NCI-H1436 (cell line): Measurements from ENCODE around the gene TTBK2.
A peak's percentile ranks its signal among the peaks of the same experiment; 100 is the strongest.

Source experiments
- DNase-seq: peaks from one replicate; lab custom pipeline; 2025; lab: John Stamatoyannopoulos, UW

The TTBK2 gene

GRCh38 chr15:42760759-42761158, 159.8 kb downstream of the TTBK2 start:
- DNase-seq = no peak

DNA sequence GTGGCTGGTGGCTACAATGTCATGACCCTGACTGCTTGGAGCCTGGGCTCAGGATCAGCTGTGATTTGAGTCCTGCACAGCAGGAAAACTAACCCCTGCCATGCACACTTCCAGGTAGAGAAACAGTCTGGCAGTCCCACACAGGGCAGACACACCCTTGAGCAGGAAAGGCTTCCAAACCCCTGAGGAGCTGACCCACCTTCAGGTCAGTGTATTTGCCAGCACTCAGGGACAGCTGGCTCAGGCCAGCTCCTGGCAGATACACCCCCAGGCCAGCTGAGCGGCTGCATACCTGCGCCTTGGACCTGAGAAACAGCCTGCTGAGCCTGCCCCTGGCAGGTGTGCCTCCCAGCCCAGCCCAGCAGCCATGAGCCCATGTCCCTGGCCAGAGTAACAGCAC, 161.5 kb downstream of the TTBK2 start:
- DNase-seq = no peak

GRCh38 chr15:42750306-42750705, 170.3 kb downstream of the TTBK2 start:
- DNase-seq = no peak

DNA sequence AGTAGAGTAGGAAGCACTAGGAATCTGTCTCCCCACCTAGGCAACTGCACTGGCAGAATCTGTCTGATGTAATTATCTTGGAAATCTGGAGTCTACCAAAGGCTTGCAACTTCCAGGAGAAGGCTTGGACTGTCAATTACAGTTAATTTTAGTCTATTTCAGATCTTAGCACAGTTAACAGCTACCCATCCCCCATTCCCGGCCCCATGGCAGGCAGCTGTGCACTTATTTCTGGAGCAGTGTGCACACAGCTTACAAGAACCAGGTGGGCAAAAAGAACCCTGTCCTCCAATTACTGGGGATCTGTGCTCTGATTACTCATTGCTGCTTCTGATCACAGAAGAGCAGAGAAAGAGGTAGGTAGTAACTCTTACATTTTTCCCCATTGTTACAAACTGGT, 171.3 kb downstream of the TTBK2 start:
- DNase-seq = no peak

DNA sequence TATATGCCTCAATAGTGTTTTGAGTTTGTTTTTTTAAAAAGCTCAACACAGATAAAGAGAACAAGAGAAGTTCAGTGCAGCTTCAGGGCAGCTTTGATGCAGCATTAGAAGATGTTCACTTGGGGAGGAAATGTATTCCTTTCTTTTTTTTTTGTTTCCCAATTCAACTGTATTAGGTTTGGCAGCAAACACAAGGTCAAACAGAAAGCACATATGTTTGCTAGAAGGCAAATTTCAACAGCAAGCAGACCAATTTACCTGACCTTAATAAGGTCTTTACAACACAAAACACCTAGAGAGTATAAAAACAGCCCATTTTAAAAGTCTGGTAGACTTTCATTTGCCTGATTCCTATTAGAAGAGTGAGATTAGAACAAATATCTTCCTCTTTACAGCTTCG, 176.4 kb downstream of the TTBK2 start:
- no peak for DNase-seq

DNA sequence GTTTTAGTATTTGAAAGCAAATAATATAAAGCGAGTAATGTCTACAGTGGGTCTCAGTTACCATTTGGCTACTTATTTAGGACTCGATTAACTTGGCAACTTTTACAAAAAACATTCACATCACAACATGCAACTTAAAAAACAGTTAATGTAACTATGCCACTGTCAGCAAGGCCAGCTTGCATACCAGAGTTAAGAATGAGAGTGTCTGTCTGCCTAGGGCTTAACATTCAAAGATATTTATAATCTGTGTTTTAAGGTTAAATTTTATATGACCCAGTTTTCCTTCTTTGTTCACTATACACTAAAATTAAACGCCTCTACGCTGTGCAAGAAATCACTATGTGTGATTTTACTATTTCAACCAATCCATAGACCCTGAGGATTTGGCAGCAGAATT, 178.4 kb downstream of the TTBK2 start:
- DNase-seq = no peak

- no peak for DNase-seq
Measured at GRCh38 chr15:42741710-42742109, 178.9 kb downstream of the TTBK2 start.

- peak; percentile 10 for DNase-seq
Measured at GRCh38 chr15:42737529-42738328, 182.8 kb downstream of the TTBK2 start.

GRCh38 chr15:42736793-42737528, 183.6 kb downstream of the TTBK2 start, which contains the start of gene CDAN1:
TSS of gene CDAN1 (minus strand) at chr15:42737128. CDS start at chr15:42737102, 26 bp downstream.
- DNase-seq = peak; percentile 82

- no peak for DNase-seq
Measured at GRCh38 chr15:42736178-42736792, 184.3 kb downstream of the TTBK2 start.

DNA sequence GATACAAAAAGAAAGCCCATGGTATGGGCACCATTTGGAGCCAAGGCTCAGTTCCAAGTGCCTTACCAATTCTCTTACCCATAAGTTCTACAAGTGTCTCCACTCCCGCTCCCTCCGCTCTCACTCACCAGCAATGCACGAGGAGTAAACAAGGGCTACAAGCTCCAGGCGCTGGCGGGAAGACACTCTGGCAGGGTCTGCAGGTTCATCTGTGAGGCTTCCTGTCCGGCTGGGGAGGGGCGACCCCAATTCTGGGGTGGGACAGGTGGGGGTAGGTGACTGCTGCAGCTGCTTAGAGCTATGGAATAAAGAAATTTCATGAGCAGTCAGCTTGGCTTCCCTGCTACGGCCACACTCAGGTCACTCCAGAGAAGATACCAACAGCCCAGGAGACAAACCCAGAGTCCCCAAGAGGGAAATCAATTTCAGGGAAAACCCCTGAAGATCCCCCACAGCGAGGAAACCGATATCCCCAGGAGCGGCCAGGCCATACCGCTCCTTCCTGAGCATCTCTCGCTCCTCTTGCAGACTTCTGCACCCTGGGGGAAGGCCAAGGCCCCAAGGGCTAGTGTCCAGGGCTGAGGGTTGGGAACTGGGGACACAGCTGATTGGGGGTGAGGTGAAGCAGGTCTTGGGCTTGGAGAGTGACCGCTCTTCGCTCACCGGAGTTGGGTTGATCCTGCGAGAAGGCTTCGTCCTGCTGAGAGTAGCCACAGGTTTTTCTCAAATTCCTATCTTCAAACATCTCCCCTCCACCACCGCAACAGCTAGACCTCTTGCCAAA, 185.0 kb downstream of the TTBK2 start:
- no peak for DNase-seq

- DNase-seq = no peak
Measured at GRCh38 chr15:42734076-42734672, 186.4 kb downstream of the TTBK2 start.

DNA sequence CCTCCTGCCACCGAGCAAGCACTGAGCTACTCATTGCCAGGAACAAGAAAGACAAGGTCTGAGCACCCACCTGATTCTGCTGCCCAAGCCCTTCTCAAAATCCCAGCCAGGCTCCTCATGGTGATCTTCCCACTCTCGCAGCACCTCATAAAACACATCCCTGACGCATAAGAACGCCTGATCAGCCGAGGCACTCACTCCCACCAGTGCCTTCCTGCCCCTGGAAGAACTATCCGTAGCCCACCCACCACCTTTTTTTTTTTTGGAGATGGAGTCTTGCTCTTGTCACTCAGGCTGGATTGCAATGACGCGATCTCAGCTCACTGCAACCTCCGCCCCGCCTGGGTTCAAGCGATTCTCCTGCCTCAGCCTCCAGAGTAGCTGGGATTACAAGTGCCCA, 187.6 kb downstream of the TTBK2 start:
- DNase-seq = no peak

DNA sequence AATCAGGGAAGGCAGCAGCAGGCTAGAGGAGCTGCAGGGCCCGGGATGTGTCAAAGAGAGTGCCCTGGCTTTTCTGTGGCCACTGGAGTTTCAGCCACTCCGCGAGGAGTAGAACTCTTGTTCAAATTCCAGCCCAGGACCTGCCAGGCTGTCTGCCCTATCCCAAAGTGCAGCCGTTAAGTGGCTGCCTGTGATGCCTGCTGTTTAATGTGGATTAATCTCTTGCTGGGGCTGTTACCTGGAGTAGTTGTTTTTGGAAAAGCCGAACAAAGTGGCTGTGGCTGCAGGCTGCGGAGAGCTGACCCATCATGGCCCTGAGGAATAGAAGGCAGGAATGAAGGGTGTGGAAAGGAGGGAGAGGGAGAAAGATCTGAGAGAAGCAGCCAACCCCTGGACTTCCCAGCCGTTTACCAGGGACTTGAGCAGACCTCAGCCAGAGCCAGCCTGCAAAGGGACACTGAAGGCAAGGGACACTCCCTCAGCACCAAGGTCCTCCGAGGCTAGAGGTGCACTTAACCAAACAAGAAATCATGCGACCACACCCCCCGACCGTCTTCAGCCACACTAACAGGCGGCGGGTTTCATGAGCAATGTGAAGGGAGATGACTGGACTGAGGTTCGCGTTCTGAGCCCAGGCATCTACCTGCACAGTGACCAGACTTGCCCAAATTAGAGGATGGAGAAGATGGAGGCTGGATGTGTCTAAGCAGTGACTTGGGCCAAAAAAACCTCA, 188.3 kb downstream of the TTBK2 start:
- DNase-seq = no peak

GRCh38 chr15:42731461-42731860, 189.1 kb downstream of the TTBK2 start:
- DNase-seq = no peak

DNA sequence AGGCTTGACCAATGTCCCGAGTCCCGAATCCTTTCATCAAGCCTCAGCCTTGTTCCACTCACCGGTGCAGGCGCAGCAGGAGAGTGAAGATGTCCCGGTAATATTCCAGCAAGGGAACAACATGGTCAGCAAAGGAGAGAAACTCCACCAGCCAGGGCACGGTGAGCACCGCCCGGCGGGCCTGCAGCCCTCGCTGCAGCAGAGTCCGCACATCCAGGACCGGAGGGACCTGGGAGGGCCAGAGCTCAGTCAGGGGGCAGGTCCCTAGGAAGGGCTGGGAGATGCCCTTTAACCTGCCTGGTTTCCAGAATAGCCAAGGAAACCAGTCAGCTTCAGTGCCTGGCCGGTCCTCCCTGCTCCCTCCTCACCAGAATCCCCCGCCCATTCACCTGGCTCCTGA, 190.0 kb downstream of the TTBK2 start:
- no peak for DNase-seq

- DNase-seq = no peak
Measured at GRCh38 chr15:42730135-42730534, 190.4 kb downstream of the TTBK2 start.

DNA sequence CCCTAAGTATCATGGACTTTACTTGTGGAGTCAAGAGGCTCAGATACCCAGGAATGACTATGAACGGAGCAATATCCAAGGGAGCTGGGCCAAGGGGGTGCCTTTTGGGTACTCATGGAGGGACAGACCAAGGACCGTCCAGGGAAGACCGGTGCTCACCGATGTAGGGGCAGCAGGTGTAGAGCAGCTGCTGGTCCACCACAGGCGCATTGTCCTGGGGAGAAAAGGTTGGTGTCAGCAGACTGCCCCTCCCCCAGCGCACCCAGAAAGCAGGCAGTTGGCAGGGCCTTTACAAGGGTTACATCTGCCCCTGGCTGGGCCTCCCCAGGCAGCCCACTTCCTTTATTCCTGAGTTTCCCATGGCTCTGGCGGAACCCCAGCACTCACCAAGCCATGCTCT, 191.2 kb downstream of the TTBK2 start:
- DNase-seq = no peak

- DNase-seq = no peak
Measured at GRCh38 chr15:42728972-42729371, 191.6 kb downstream of the TTBK2 start.

DNA sequence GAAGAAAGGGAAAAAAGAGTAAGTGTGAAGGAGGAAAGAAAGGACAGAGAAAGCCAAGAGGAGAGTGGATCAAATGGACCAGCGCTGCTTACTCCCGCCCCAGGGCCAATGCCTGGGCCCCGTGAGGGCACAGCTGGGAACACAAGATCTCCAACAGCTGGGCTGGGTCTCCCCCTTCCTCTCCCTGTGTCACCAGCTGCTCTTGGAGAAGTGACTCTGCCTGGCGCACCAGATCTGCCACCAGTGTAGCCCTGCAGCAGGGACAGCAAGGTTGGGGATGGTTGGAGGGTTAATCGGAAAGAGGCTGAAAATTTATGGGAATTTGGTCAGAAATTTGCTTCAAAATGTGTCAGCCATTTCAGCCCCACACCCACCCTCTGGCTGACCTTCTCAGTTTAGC, 192.0 kb downstream of the TTBK2 start:
- no peak for DNase-seq

- no peak for DNase-seq
Measured at GRCh38 chr15:42727750-42728381, 192.7 kb downstream of the TTBK2 start.
